ENCODE data around the gene RNU5B-1.
"Not testable (repeated sequence)": the region's sequence is repeated elsewhere in the genome, so short reads cannot be mapped to it uniquely, and the experiment has no call there.

Gene RNU5B-1

DNA sequence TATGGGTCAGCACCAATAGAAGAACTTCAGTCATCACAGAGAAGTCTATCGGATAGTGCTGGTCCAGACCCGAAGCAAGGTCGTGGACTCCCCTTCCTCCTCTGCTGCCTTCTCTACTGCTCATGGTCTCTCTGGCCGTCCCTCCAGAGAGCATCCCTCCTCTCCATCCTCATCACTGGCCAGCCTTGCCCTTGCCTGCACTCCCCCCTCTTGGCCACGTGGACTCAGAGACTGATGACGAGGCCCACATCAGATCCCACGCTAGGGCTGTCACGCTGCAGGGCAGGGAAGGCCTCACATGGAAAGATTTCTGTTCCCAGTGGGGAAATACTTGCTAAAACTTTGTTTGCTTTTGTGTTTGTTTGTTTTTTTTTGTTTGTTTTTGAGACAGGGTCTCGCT is 38.0 kb downstream of the RNU5B-1 start:
- DNase-seq (ENCODE audit: extremely low read depth, low read depth), result no peak

DNA sequence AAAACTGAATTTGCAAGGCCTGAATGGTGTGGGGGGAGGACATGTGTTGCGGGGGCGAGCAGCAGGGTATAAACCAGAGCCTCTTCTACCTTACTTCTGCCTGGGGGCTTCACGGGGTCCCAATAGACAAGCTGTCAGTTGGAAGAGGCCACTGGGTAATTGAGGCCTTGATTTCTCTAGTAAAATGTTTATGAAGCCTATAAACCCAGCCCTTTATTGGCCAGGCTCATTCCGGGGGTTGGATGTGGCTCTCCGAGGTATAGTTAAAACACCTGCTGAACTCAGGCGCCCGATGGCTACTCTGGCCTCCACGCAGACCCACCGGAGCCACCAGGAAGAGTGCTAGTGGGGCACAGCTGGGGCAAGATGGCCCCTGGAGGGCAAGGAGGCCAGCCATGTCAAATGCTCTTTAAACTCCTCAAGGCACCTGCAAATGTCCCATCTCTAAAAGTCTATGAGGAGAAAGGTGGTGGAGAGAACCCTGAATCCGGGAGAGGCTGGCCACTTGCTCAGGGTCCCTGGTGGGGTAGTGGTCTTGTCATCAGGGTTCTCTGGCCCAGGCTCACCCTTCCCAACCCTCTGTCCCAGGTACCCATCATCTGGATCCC is 39.0 kb downstream of the RNU5B-1 start:
- TF ChIP-seq, protein P1, sequence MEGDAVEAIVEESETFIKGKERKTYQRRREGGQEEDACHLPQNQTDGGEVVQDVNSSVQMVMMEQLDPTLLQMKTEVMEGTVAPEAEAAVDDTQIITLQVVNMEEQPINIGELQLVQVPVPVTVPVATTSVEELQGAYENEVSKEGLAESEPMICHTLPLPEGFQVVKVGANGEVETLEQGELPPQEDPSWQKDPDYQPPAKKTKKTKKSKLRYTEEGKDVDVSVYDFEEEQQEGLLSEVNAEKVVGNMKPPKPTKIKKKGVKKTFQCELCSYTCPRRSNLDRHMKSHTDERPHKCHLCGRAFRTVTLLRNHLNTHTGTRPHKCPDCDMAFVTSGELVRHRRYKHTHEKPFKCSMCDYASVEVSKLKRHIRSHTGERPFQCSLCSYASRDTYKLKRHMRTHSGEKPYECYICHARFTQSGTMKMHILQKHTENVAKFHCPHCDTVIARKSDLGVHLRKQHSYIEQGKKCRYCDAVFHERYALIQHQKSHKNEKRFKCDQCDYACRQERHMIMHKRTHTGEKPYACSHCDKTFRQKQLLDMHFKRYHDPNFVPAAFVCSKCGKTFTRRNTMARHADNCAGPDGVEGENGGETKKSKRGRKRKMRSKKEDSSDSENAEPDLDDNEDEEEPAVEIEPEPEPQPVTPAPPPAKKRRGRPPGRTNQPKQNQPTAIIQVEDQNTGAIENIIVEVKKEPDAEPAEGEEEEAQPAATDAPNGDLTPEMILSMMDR (IDR thresholded peaks at IDR 0.05; ENCODE audit: low read depth, low read length, missing control alignments), result no peak
- no peak overlapping the region for H3K4me3 ChIP-seq (replicated peaks; ENCODE audit: low read depth, low read length)
- no peak for DNase-seq (ENCODE audit: extremely low read depth, low read depth)

More for the DNA sequence above, 38.0 kb downstream of the RNU5B-1 start:
- TF ChIP-seq, protein P1 (IDR thresholded peaks at IDR 0.05; ENCODE audit: low read depth, low read length, missing control alignments), result no peak
- no peak overlapping the region for H3K4me3 ChIP-seq (replicated peaks; ENCODE audit: low read depth, low read length)

DNA sequence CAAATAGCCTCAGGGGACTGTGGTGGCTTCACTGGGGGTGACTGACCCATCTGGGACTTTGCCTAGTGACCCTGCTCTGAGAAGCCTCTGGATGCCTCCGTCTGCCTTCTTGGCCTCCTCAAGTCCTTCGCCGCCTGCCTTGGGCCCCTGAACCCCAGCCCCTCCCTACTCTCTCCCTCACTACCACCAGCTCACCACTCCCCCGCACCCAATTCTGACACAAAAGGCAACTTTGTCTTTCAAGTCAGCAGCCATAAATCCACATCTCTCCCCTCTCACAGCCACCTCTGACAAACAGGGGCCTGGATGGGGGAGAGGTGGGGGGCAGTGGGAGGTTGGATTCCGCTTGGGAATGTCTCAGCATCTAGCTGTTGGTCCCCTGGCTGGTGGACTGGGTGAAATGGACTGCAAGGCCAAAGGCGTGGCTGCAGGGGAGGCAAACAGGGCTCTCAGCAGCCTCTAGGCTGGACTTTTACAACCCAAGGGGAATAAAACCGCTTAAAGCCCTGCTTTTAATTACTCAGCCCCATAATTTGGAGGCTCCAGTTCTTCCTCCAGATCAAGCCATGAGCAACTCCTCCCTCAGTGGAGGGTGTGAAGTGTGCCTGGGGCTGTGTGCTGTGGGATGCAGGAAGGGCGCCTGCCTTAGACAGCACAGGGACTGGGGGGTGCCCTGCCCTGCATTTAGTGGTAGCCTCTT is 39.9 kb downstream of the RNU5B-1 start:
- DNase-seq (ENCODE audit: extremely low read depth, low read depth), result no peak
- H3K4me3 ChIP-seq (replicated peaks; ENCODE audit: low read depth, low read length), result no peak overlapping the region
- TF ChIP-seq, protein P1 (IDR thresholded peaks at IDR 0.05; ENCODE audit: low read depth, low read length, missing control alignments), result no peak

DNA sequence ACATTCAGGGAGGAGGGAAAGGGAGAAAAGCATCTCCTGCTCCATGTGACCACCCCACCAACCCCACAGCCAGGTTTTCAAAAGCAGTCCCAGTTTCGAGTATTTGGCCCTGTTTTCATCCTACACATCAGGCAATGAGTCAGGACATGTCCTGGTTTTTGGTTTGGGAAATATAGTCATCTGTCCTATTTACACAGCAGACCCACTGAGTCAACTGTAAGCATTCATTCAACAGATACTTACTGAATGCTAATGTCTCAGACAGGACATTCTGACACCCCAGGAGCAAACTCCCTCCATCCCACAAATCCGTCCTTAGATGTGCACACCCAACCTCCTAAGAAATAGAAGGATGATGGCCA is 40.4 kb downstream of the RNU5B-1 start:
- no peak for DNase-seq (ENCODE audit: extremely low read depth, low read depth)
- H3K4me3 ChIP-seq (replicated peaks; ENCODE audit: low read depth, low read length), result no peak overlapping the region
- TF ChIP-seq, protein P1 (IDR thresholded peaks at IDR 0.05; ENCODE audit: low read depth, low read length, missing control alignments), result no peak

DNA sequence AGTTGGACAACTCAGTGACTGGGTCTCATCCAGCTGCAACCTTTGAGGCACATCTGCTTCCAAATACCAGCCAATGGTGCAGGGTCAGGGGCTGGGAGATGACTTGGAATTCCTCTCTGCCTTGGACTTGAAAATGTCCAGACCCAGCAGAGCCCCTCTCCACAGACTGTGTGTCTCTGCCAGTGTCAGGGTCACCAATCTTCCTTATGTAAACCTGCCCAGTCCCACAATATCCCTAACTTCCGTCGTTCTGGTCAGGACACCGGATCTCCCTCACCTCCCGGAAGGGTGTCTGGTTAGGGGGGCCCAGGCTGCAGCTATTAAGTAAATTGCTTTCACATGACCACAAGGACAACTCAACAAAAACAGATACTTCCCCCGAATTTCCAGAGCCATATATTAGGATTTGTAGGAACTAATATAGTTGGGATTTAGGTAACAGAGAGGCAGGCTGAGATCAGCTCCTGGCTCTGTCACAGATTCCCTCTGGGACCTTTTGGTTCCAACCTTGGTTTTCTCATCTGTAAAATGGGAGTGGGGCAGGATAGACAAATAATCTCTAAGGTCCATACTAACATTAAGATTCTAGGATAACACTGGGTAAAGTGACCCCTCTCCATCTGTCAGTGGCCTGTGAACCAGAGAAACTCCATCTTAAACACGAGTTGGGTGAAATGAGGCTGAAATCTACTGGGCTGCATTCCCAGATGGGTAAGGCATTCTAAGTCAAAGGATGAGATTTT is 42.5 kb downstream of the RNU5B-1 start:
- H3K4me3 ChIP-seq (replicated peaks; ENCODE audit: low read depth, low read length), result no peak overlapping the region
- TF ChIP-seq, protein P1 (IDR thresholded peaks at IDR 0.05; ENCODE audit: low read depth, low read length, missing control alignments), result no peak
- no peak for DNase-seq (ENCODE audit: extremely low read depth, low read depth)

DNA sequence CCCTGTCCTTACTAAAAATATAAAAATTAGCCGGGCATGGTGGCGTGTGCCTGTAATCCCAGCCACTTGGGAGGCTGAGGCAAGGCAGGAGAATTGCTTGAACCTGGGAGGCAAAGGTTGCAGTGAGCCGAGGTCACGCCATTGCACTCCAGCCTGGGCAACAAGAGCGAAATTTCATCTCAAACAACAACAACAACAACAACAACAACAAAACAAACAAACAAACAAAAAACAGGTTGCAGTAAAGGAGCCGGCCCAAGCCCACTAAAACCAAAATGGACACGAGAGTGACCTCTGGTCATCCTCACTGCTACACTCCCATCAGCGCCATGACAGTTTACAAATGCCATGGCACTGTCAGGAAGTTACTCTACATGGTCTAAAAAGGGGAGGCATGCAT is 43.3 kb downstream of the RNU5B-1 start:
- H3K4me3 ChIP-seq (replicated peaks; ENCODE audit: low read depth, low read length); DNase-seq (ENCODE audit: extremely low read depth, low read depth): not testable (repeated sequence)

DNA sequence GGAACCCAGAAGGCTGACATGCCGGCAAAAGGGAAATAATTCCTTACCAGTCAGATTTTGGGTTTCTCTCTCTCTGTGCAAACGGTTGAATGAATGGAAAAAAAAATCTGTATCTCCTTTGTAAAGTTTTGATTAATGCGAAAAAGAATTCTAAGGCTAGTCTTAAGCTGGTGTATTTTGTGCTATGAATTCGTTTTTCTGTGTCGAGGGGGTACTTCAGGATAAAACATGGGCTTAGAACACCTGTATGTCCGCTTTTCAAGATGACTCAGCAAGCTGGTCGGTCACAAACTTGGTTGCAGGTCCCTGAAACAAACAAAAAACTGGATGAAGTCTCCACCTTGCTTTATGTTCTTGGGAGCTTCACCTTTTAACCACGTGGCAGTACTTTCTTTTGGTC is 44.9 kb downstream of the RNU5B-1 start:
- DNase-seq (ENCODE audit: extremely low read depth, low read depth), result no peak
- TF ChIP-seq, protein P1 (IDR thresholded peaks at IDR 0.05; ENCODE audit: low read depth, low read length, missing control alignments), result no peak
- no peak overlapping the region for H3K4me3 ChIP-seq (replicated peaks; ENCODE audit: low read depth, low read length)

DNA sequence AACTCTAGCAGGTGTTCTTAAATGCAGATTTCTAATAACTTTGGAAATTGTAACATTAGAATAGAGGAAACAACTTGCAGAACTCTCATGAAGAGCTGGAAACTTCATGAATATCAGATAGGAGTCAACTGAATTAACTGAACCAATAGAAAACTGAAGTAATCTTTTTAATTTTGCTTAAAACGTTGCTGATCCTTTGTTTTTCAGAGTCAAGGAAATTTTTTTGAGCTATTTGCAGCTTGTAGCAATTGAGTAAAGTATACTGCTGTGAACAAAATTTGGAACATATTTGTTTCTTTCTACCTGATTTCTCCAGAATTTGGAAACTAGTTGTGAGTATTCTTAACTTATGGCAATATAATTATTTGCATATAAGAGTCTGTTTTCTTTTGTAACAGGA is 47.5 kb downstream of the RNU5B-1 start:
- not testable (repeated sequence) for DNase-seq (ENCODE audit: extremely low read depth, low read depth); H3K4me3 ChIP-seq (replicated peaks; ENCODE audit: low read depth, low read length)
